Hematopoietic multipotent progenitor cell treated with erythropoietin and hydrocortisone succinate and interleukin-3 and kit ligand, for 6 days (in vitro differentiated cells): Measurements from ENCODE around the gene BAHD1.

Experiments used
- DNase-seq: peaks from one replicate; pipeline ENCODE4 v3.0.0-alpha.2; 2015

Gene BAHD1

DNA sequence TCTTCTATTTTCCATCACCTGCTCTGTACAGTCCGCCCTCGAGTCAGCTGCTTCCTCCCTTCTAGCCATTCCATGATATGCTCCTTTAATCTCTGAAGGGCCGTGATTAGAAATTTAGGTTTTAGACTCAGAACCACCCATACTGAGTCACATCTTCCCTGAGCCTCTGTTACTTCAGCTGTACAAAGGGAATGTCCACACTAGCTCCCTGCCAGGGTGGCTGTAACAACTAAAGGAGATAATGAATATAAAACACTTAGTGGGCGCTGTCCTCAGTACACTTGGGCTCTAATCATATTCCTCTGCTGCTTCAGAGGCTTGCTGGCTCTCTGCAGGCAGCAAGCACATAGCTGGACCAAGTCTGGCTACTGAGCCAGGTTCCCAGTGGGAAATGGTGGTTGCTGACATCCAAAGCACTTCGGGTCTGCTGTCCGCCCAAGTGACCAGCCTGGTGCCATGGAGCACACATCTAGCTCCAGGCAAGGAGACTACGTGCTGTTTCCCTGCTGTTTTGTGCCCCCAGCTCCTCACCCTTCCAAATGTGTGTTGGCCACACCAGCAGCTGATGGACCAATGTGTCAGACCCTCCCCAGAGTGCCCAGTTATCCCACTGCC is 29.1 kb downstream of the BAHD1 start:
- DNase-seq, result peak; percentile 48

DNA sequence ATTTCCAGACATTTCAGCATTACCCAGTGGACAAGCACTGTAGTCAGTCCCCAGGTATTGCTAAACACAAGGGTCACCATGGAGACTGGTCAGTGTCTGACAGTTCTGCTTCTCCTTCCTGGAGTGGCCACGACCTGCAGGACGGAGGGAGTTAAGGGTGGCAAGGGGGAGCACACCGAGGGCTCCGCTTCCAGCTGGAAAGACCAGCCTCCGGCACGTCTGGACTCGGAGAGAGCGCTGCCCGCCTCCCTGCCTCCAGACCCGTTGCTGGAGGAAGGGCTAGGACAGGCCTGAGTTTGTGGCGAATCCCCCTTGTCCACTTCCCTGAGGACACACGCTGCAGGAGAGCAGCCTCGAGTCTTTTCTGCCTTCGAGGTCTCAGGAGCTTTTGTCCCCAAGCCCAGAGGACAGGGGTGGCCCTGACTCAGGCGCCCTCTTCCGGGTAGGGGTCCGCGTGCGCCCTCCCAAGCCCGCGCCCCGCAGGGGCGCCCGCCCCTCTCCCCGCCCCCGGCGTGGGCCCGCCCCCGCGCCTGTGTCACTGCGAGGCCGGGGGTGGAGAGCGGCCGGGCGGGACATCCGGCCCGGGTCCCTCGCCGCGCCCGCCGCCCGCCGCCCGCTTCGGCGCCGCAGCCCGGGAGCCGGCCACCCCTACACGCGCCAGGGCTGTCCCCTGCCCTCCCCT is 29.8 kb downstream of the BAHD1 start, which contains the start of gene CHST14:
TSS of gene CHST14 (plus strand) at position 562 of the 682 bp plus-strand sequence. CDS start 230 bp downstream, outside the sequence.
- peak; percentile 68 for DNase-seq

DNA sequence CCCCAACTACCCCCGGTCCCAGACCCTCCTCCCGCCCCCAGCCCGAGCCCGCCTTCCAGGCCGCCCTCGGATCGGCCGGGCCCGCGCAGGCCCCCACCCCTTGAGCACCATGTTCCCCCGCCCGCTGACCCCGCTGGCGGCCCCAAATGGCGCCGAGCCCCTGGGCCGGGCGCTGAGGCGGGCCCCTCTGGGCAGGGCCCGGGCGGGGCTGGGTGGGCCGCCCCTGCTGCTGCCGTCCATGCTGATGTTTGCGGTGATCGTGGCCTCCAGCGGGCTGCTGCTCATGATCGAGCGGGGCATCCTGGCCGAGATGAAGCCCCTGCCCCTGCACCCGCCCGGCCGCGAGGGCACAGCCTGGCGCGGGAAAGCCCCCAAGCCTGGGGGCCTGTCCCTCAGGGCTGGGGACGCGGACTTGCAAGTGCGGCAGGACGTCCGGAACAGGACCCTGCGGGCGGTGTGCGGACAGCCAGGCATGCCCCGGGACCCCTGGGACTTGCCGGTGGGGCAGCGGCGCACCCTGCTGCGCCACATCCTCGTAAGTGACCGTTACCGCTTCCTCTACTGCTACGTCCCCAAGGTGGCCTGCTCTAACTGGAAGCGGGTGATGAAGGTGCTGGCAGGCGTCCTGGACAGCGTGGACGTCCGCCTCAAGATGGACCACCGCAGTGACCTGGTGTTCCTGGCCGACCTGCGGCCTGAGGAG is 30.5 kb downstream of the BAHD1 start:
- peak; percentile 17 for DNase-seq

DNA sequence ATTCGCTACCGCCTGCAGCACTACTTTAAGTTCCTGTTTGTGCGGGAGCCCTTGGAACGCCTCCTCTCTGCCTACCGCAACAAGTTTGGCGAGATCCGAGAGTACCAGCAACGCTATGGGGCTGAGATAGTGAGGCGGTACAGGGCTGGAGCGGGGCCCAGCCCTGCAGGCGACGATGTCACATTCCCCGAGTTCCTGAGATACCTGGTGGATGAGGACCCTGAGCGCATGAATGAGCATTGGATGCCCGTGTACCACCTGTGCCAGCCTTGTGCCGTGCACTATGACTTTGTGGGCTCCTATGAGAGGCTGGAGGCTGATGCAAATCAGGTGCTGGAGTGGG is 31.0 kb downstream of the BAHD1 start:
- peak; percentile 59 for DNase-seq

DNA sequence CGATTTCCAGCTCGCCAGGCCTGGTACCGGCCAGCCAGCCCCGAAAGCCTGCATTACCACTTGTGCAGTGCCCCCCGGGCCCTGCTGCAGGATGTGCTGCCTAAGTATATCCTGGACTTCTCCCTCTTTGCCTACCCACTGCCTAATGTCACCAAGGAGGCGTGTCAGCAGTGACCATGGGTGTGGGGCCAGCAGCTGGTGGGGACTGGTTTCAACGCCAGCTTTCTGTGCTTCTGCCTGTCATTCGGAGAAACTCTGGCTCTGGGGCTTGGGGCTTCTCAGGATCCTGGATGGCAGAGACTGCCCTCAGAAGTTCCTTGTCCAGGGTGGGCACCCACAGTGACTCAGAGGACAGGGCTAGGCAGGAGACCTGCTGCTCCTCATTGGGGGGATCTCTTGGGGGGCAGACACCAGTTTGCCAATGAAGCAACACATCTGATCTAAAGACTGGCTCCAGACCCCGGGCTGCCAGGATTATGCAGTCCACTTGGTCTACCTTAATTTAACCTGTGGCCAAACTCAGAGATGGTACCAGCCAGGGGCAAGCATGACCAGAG is 31.5 kb downstream of the BAHD1 start:
- no peak for DNase-seq

DNA sequence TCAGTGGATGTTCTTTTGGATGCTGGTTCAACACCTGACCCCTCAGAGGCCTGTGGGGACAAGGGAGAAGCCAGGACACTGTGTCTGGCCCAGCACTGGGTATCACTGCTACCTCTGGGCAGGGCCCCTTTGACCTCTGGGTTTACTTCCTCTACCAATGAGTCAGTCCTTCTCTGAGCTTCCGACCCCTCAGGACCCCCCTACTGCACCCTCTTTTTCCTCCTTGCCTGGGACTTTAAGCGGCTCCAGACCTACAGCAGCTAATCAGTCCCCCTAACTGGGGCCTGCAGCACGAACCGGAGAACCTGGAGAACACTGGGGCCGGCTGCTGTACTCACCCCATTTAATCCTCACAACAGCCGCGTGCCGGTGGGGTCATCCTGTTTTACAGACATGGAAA is 33.8 kb downstream of the BAHD1 start:
- DNase-seq, result no peak

DNA sequence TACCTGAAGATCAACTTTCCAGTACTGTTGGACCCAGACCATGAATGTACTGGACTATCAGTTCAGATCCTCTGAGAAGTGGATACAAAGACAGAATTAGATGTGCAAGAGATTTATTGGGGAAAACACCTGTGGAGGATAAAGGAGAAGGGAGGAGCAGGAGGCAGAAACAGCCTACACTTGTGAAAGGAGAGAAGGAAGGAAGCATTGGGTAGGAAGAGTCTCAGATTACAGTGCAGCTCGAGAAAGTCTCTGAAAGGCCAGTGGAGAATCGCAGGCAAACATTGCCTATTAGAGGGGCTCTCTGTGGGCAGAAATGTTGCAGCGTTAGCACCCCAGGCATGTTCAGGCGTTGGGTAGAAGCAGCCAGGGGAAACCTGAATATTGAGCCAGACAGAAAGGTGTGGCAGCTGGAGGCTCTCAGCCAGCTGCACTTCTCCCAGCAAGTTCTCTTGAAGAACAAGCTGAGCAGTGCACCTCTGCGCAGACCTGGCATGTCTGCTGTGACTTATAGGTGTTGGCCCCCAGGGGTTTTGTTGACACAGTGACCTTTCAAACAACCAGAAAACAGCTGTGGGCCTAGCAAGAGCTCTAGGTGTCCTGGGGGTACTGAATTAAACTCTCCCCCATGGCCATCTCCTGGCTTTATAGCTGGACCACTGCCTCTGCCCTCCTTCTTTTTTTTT is 37.0 kb downstream of the BAHD1 start:
- no peak for DNase-seq

DNA sequence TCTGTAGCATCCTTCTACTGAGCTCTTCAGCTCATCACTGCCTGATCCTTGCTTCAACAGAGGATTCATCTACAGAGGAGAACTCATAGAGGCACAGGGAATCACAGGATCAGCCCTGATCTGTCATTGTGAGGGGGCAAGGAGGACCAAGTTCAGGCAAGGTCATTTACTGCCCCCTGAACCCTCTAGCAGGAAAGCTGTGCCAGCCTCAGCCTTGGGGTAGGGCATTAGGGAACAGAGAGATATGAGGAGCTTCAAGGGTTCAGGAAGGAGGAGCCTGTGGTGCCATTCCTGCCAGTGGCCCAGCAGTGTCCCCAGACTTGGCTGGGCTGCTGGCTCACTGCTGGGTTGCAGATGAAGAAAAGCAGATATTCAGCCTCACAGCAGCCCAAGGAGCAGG is 38.3 kb downstream of the BAHD1 start:
- no peak for DNase-seq

DNA sequence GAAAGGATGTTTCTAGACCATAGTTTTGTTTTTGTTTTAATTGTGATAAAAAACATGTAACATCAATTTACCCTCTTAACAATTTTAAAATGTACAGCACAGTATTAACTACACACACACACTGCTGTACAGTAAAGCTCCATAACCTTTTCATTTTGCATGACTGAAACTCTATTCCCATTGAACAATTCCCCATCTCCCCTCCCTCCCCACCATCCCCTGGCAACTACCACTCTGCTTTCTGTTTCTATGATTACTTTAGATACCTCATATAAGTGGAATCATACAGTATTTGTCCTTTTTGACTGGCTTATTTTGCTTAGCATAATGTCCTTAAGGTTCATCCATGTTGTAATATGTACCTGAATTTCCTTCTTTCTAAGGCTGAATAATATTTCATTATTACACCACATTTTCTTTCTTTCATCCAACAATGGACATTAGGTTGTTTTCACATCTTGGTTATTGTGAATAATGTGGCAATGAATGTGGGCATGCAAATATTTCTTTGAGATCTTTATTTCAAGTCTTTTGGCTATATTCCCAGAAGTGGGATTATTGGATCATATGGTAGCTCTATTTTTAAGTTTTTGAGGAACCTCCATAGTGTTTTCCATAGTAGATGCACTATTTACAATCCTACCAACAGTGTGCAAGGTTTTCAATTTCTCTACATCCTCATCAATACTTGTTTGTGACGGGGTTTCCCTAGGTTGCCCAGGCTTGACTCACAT is 40.8 kb downstream of the BAHD1 start:
- DNase-seq, result no peak

DNA sequence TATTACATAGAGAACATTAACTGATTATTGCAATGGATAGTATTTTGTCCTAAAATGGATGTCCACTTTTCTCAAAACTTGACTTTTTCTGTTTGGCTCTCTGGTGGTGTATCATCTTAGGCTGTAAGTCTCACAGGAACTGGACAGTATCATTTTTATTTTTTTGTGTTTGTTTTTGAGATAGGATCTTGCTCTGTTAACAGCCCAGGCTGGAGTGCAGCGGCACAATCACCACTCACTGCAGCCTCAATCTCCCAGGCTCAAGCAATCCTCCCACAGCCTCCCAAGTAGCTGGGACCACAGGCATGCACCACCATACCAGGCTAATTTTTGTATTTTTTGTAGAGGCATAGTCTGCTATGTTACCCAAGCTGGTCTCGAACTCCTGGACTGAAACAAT is 43.2 kb downstream of the BAHD1 start:
- DNase-seq, result no peak

DNA sequence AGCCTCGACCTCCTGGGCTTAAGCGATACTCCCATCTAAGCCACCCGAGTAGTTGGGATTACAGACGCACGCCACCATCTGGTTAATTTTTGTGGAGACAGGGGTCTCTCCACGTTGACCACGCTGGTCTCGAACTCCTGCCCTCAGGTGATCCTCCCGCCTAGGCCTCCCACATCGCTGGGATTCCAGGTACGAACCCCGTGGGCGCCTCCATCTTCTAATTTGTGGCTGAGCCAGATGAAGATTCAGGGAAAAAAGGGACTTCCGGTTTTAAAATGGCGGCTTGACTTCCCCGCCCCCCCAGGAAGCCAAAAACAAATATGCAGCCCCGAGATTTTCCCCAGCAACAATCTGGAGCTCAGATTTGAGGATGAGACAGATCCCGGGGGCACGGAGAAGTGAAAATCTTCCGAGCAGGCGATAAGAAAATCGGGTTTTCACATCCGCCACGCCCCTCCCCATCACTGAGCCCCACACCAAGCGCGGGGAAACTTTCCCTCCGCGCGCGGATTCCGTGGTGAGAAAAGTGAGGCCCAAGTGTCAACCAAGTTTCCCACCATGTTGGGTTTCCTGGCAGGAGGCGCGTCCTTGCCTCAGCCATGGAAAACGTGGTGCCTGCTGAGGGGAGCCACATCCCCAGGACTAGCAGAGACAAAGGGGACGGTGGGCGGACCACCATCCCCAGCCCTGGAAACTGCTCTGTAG is 45.5 kb downstream of the BAHD1 start:
- no peak for DNase-seq

DNA sequence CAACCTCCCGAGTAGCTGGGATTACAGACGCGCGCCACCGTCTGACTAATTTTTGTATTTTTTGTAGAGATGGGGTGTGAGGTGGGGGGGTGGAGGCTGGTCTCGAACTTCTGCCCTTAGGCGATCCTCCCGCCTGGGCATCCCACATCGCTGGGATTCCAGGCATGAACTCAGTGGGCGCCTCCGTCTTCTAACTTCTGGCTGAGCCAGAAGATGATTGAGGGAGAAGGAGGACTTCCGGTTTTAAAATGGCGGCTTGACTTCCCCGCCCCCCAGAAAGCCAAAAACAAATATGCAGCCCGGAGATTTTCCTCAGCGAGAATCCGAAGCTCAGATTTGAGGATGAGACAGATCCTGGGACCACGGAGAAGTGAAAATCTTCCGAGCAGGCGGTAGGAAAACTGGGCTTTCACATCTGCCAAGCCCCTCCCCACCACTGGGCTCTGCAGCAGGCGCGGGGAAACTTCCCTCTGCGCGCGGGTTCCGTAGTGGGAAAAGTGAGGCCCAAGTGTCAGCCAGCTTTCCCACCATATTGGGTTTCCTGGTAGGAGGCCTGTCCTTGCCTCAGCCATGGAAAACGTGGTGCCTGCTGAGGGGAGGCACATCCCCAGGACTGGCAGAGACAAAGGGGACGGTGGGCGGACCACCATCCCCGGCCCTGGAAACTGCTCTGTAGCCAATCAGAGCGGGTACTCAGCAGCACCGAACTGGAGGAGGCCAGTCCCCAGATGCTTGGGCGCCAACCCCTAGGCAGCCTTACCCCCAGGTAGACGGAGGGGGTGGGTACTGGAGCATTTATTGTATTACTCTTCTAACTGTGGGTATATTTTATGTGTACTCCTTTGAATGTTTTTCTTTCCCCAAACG is 47.3 kb downstream of the BAHD1 start:
- no peak for DNase-seq

DNA sequence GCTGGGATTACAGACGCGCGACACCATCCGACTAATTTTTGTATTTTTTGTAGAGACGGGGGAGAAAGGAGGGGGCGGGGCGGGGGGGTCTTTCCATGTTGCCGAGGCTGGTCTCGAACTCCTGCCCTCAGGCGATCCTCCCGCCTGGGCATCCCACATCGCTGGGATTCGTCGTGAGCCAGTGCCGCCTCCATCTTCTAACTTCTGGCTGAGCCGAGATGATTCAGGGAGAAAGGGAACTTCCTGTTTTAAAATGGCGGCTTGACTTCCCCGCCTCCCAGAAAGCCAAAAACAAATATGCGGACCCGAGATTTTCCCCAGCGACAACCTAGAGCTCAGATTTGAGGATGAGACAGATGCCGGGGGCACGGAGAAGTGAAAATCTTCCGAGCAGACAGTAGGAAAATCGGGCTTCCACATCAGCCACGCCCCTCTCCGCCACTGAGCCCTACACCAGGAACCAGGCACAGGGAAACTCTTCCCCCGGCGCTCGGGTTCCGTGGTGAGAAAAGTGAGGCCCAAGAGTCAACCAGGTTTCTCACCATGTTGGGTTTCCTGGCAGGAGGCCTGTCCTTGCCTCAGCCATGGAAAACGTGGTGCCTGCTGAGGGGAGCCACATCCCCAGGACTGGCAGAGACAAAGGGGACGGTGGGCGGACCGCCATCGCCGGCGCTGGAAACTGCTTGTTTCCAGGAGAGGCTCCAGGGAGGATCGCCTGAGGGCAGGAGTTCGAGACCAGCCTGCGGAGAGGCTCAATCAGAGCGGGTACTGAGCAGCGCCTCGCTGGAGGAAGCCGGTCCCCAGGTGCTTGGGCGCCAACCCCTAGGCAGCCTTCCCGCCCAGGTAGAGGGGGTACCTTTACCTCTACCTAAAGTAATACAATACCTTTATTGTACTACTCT is 48.8 kb downstream of the BAHD1 start:
- no peak for DNase-seq

DNA sequence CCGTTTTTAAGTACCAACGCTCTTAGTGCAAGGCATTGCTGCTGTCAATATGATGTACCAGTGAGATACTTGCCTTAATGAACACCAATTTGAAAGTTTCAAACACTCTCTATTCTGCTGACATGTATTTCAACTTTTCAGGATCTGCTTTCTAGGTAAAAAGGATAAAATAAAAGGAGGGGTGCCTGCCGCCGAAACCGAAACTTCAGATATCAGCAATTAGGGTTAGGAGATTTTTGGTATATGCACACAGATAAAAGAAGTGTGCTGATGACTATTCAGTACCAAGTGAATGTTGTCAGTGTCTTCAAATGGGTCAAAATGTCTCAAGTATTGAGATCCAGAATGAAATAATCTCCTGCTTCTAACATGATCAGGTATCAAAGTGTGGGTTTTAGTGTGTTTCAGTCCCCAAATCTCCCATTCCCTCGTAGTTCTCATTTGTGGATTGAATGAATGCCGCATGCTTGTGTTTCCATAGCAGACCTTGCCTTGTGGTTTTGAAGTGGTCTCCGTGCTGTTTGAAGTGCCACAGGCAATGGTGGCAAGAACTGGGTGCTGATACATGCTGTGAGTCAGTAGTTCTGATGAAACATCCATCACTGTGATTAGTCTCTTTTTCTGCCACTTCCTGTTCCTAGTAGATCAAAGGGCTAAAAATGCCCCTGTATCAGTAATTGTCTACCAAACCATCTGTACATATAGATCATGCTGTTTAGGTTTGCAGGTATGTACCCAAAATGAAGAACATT is 52.5 kb downstream of the BAHD1 start:
- DNase-seq, result no peak

DNA sequence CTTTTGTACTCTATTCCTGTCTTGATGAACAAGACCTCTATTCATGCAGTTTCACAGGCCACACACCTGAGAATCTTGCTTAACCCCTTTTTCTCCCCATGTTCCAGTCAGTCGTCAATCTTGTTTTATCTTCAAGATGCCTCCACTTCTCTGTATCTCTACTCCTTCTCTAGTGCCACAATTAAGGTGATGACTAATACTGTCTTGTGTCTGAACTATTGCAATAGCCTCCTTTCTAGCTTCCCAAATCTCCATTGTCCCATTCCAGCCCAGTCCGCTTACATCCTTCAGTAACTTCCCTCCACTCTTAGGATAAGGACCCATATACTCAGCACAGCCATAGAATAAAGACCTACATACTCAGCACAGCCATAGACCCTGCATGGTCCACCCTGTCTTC is 54.8 kb downstream of the BAHD1 start:
- no peak for DNase-seq

DNA sequence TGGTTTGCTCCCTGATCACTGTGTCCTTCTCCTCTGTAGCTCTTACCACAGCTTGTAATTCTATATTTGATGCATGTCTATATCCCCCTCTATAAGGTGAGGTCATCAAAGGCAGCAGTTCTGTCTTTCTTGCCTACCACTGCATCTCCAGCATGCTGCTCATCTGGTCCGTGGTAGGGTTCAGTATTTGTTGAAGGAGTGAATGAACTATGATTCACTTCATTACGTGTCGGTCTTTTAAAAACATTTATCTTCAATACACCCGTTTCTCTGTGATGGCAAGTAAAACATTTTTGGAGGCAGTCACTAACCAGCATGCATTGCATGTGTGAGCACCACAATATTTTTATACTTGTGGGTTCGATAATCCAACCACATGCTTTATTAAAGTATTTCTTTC is 57.7 kb downstream of the BAHD1 start:
- DNase-seq, result no peak

DNA sequence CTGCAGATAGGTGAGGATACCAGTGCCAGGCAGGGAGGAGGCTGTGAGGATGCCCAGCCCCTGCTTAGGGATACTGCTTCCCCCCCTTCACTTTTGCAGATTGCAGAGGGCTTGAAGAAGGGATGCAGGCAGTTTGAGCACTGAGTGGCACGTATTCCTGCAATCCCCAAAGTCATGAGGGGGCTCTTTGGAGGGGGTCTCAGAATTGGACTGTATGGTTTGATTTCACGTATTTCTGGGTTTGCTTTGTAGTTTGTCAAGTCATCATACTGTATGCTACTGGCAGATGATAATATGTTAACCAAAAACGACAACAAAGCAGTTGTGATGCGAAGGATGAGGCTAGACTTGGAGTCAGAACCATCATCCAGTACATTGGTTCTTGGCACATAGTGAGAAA is 58.1 kb downstream of the BAHD1 start:
- DNase-seq, result no peak

DNA sequence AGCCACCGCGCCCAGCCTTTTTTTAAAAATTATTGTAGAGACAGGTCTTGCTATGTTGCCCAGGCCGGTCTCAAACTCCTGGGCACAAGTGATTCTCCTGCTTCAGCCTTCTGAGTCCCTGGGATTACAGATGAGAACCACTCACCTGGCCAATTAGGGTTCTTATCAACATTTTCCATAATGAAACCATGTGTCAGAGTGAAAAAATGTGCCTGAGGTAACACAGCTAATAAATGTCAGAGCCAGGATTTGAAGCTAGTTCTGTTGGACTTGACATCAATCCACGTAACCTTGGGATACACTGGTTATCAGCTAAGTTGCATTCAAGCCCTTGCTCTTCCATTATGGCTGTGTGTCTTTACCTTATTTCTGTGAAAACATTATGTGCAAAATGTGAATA is 59.2 kb downstream of the BAHD1 start:
- no peak for DNase-seq
